H1 (cell line): ENCODE data around the gene PAEP. TPM values are rescaled to one million over a fixed set of nuclear protein-coding genes. Genes with fewer than 3 reads are reported as not detected.

Experiments
- BACH1 ChIP-seq: IDR thresholded peaks from 2 replicates; pipeline ENCODE4 v1.6.1; 2012; ENCODE audit warnings: low read length, improper control_type of control experiment
- CBX8 ChIP-seq: fragments of 300-800, 300-1000 bp; sonication (generic); IDR thresholded peaks from 2 replicates; pipeline ENCODE4 v1.7.1; 2016; ENCODE audit warnings: low read depth, low read length, borderline replicate concordance
- CEBPB ChIP-seq: IDR thresholded peaks from 2 replicates; pipeline ENCODE4 v1.6.1; 2012; ENCODE audit warnings: low read depth, low read length
- EGR1 ChIP-seq: IDR thresholded peaks from 2 replicates; pipeline ENCODE4 v1.6.1; 2011; ENCODE audit warnings: low read depth, low read length, borderline replicate concordance
- GABPA ChIP-seq: IDR thresholded peaks from 2 replicates; pipeline ENCODE4 v1.6.1; 2011; ENCODE audit warnings: mild to moderate bottlenecking, low read length, moderate library complexity, borderline replicate concordance; ENCODE audit not compliant: insufficient read depth
- NANOG ChIP-seq: IDR thresholded peaks from 2 replicates; pipeline ENCODE4 v1.6.1; 2011; ENCODE audit warnings: low read length, low read depth, mild to moderate bottlenecking, inconsistent platforms; ENCODE audit not compliant: insufficient read depth, poor library complexity, severe bottlenecking
- SP2 ChIP-seq: IDR thresholded peaks from 2 replicates; pipeline ENCODE4 v1.6.1; 2012; ENCODE audit warnings: mild to moderate bottlenecking, low read length, inconsistent platforms
- TAF7 ChIP-seq: optimal IDR thresholded peaks from 2 replicates; pipeline ENCODE3; 2011; ENCODE audit warnings: low read depth, mild to moderate bottlenecking, inconsistent platforms, low read length, moderate library complexity, borderline replicate concordance
- TBP ChIP-seq: IDR thresholded peaks from 2 replicates; pipeline ENCODE4 v1.6.1; 2011; ENCODE audit warnings: low read depth, low read length, improper control_type of control experiment
- YY1 ChIP-seq: IDR thresholded peaks from 2 replicates; pipeline ENCODE4 v1.6.1; 2011; ENCODE audit warnings: low read depth, mild to moderate bottlenecking, low read length
- polyA plus RNA-seq, 7 experiments: library from polyadenylated mRNA; depleted of rRNA in 3 of 7; stranded (reverse) in 5 of 7; unstranded in 2 of 7; fragments of >200 nt in 5 of 7; fragments of 200-250 nt in 2 of 7; gene quantifications; 1 replicate in 5 of 7; 2 replicates in 1 of 7; 4 replicates in 1 of 7; pipeline versions ENCODE4 v1.2.1 to v1.2.3, GENCODE V29; 2011 to 2013; ENCODE audit warnings: missing spikeins in 2 of 7, mixed read lengths in 2 of 7
- total RNA-seq: library from RNA; stranded (reverse); fragmentation: NEBNext Ultra II Directional; extraction: Animal tissue kit (Norgen Biotek cat#: 25700); gene quantifications from 2 replicates; pipeline ENCODE4 v1.2.1, GENCODE V29; 2021
- TF ChIP-seq, protein P1 (sequence below): fragments of 300-600 bp; sonication (generic); IDR thresholded peaks from 2 replicates; pipeline ENCODE4 v1.7.1; 2012; ENCODE audit warnings: low read length, moderate library complexity, mild to moderate bottlenecking, inconsistent platforms; ENCODE audit not compliant: insufficient replicate concordance

The PAEP gene
- total and polyA plus RNA-seq, 2 of the 8 experiments (the other 6 are each of a cell fraction or from before 2014, with no cell fraction given), result not detected

DNA sequence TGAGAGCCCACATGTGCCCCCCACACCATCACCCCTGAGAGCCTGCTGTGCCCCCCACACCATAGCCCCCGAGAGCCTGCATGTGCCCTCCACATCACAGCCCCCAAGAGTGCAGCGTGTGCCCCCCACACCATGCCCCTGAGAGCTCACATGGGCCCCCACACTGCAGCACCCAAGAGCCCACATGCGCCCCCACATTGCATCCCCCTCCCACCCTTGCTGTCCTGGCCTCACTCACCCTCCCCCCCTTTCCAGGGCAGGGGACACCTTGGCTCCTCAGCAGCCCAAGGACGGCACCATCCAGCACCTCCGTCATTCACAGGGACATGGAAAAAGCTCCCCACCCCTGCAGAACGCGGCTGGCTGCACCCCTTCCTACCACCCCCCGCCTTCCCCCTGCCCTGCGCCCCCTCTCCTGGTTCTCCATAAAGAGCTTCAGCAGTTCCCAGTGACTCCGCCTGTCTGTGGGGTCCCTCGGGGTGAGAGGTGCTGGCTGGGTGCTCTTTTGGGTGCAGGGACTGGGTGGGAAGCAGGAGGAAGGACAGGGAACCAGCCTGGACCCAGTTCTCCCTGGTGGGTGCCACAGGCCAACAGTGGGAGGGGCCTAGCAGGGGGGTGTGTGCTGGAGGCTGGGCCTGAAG is 35.3 kb upstream of the PAEP start (continued):
- TF ChIP-seq, protein P1, sequence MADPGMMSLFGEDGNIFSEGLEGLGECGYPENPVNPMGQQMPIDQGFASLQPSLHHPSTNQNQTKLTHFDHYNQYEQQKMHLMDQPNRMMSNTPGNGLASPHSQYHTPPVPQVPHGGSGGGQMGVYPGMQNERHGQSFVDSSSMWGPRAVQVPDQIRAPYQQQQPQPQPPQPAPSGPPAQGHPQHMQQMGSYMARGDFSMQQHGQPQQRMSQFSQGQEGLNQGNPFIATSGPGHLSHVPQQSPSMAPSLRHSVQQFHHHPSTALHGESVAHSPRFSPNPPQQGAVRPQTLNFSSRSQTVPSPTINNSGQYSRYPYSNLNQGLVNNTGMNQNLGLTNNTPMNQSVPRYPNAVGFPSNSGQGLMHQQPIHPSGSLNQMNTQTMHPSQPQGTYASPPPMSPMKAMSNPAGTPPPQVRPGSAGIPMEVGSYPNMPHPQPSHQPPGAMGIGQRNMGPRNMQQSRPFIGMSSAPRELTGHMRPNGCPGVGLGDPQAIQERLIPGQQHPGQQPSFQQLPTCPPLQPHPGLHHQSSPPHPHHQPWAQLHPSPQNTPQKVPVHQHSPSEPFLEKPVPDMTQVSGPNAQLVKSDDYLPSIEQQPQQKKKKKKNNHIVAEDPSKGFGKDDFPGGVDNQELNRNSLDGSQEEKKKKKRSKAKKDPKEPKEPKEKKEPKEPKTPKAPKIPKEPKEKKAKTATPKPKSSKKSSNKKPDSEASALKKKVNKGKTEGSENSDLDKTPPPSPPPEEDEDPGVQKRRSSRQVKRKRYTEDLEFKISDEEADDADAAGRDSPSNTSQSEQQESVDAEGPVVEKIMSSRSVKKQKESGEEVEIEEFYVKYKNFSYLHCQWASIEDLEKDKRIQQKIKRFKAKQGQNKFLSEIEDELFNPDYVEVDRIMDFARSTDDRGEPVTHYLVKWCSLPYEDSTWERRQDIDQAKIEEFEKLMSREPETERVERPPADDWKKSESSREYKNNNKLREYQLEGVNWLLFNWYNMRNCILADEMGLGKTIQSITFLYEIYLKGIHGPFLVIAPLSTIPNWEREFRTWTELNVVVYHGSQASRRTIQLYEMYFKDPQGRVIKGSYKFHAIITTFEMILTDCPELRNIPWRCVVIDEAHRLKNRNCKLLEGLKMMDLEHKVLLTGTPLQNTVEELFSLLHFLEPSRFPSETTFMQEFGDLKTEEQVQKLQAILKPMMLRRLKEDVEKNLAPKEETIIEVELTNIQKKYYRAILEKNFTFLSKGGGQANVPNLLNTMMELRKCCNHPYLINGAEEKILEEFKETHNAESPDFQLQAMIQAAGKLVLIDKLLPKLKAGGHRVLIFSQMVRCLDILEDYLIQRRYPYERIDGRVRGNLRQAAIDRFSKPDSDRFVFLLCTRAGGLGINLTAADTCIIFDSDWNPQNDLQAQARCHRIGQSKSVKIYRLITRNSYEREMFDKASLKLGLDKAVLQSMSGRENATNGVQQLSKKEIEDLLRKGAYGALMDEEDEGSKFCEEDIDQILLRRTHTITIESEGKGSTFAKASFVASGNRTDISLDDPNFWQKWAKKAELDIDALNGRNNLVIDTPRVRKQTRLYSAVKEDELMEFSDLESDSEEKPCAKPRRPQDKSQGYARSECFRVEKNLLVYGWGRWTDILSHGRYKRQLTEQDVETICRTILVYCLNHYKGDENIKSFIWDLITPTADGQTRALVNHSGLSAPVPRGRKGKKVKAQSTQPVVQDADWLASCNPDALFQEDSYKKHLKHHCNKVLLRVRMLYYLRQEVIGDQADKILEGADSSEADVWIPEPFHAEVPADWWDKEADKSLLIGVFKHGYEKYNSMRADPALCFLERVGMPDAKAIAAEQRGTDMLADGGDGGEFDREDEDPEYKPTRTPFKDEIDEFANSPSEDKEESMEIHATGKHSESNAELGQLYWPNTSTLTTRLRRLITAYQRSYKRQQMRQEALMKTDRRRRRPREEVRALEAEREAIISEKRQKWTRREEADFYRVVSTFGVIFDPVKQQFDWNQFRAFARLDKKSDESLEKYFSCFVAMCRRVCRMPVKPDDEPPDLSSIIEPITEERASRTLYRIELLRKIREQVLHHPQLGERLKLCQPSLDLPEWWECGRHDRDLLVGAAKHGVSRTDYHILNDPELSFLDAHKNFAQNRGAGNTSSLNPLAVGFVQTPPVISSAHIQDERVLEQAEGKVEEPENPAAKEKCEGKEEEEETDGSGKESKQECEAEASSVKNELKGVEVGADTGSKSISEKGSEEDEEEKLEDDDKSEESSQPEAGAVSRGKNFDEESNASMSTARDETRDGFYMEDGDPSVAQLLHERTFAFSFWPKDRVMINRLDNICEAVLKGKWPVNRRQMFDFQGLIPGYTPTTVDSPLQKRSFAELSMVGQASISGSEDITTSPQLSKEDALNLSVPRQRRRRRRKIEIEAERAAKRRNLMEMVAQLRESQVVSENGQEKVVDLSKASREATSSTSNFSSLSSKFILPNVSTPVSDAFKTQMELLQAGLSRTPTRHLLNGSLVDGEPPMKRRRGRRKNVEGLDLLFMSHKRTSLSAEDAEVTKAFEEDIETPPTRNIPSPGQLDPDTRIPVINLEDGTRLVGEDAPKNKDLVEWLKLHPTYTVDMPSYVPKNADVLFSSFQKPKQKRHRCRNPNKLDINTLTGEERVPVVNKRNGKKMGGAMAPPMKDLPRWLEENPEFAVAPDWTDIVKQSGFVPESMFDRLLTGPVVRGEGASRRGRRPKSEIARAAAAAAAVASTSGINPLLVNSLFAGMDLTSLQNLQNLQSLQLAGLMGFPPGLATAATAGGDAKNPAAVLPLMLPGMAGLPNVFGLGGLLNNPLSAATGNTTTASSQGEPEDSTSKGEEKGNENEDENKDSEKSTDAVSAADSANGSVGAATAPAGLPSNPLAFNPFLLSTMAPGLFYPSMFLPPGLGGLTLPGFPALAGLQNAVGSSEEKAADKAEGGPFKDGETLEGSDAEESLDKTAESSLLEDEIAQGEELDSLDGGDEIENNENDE, result no peak
- no peak for TF ChIP-seq YY1
- TF ChIP-seq BACH1, result no peak
- no peak for TF ChIP-seq TAF7
- TF ChIP-seq SP2, result no peak
- TF ChIP-seq EGR1, result no peak
- no peak for TF ChIP-seq NANOG
- TF ChIP-seq TBP, result no peak
- no peak for TF ChIP-seq CEBPB
- no peak for TF ChIP-seq GABPA
- no peak for TF ChIP-seq CBX8
